Inflammatory macrophage (primary cell): ENCODE results near the gene OLA1.
"Not testable (repeated sequence)": the region's sequence is repeated elsewhere in the genome, so short reads cannot be mapped to it uniquely, and the experiment has no call there.

Experiments
- DNase-seq, 2 donors: peaks; one replicate each; pipeline ENCODE4 v3.0.0-alpha.2; 2020 to 2022
- total RNA-seq, 18 experiments: gene quantifications; one replicate each; lab custom pipeline; 2026; ENCODE audit warnings: mixed read lengths in 6 of 18, inconsistent platforms in 2 of 18; lab: John Stamatoyannopoulos, UW

OLA1 gene
- 39.9 to 78.9 (median 63.4) reads per million in 18 experiments for total RNA-seq

DNA sequence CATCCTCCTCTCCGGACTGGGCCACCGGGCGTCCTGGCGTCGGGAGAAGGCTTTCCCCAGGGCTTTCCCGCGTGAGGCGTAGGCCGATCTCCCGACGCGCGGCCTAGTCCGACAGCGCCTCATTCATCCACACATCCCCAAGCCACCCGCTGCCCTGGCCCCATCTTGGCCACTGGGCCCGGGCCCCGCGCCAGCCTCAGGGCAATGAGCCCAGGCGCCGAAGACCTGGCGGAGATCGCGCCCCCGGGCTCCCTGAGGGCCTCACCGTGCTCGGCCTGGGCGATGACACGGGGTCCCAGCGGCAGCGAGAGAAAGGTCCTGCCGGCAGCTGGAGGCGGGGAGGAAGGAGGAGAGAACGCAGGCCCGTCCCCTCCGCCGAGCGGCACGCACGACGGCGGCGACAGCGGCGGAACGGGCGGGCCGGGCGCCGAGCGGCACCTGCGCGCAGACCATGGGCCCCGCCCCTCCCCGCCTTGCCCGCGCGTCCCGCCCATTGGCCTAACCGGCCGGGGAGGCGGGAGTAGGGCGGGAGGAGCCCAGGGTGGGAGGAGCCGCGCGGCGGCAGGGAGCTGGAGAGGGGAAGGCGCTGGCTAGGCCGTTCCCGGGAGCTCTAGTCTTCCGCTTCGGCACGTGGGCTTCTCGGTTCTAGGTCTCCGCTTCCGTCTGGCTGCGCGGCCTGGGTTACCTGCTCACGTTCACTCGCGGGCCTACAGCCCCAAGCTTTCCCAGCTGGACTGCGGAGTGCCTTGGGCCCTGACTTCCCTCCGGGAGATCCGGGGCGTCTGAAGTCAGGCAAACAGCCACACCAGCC lies at the start of gene OLA1:
OLA1 (minus strand) TSS at position 346 of the 811 bp plus-strand sequence. CDS start 1,717 bp downstream, outside the sequence.
- peak; percentile 96 to 97 for DNase-seq

DNA sequence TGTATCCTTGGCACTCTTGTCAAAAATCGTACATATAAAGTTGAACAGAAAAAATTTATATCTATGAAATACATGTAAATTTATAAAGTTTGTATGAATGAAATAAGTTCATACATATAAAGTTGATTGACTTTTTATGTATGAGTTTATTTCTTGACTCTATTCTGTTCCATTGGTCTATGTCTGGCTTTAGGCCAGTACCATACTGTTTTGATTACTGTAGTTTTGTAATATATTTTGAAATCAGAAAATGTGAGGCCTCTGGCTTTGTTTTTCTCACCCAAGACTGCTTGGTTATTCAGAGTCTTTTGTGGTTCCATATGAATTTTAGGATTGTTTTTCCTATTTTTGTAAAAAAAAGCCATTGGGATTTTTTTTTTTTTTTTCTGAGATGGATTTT lies 44.6 kb upstream of the OLA1 start:
- DNase-seq: no peak

DNA sequence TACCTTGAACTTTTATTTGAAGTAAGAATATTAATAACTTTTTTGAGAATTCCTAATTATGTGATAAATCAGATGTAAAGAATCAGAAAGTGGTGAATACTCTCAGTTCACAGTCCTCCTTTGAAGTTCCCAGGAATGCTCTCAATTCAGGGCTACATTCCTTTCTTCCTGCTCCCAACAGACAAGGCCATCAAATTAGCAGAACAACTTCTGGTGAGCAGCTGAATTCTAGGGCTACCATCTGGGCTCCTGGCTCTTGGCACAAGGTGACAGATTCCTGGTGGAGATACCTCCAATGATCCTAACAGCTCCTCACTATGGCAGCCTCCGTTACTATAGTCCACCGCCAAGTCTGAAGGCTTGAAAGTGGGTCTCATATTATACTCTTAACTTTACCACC lies 37.8 kb upstream of the OLA1 start:
- no peak for DNase-seq

DNA sequence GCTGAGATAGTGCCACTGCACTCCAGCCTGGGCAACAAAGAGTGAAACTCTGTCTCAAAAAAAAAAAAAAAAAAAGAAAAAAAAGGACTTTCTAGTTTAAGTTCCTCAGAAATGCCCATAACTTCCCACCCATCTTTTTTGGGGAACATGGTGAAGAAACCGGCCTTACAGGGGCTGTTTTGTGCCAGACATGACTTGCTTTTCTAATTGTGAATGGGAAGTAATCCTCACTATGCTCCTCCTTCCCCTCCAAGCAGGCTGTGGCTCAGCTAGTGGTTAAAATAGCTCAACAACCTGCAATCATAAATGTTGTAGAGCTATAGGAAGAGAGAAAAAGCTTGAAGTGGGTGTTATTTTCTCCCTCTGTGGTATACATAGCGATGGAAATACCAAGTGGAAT lies 34.1 kb upstream of the OLA1 start:
- DNase-seq: peak; percentile 93

DNA sequence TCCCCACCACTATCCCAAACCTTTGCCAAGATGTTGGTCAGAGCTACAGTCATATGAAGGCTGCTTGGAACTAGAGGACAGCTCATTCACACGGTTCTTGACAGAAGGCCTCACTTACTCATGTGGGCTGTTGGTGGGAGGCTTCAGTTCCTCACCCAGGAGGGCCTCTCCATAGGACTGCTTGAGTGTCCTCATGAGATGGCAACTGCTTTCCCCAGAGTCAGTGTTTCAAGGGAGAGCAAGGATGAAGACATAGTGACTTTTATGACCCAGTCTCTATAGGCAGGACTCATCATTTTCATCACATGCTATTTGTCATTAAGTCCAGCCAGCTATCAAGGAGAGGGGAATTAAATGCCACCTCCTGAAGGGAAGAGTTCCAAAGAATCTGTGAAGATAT lies 33.4 kb upstream of the OLA1 start:
- DNase-seq: peak; percentile 83 to 95

DNA sequence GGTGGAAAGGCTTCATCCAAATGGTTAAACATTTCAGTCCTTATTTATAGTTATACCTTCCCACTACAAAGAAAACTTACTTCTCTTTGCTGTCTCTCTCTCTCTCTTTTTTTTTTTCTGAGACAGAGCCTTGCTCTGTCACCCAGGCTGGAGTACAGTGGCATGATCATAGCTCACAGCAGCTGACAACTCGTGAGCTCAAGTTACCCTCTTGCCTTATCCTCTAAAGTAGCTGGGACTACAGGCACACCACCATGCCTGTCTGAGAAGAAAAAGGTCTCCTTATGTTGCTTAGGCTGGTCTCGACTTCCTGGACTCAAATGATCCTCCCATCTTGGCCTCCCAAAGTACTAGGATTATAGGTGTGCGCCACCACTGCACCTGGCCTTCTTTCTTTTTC lies 32.3 kb upstream of the OLA1 start:
- DNase-seq: peak in 1 of 2 donors; percentile 47

DNA sequence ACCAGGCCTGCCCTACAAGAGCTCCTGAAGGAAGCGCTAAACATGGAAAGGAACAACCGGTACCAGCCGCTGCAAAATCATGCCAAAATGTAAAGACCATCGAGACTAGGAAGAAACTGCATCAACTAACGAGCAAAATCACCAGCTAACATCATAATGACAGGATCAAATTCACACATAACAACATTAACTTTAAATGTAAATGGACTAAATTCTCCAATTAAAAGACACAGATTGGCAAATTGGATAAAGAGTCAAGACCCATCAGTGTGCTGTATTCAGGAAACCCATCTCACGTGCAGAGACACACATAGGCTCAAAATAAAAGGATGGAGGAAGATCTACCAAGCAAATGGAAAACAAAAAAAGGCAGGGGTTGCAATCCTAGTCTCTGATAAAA lies 21.9 kb upstream of the OLA1 start:
- not testable (repeated sequence) for DNase-seq

DNA sequence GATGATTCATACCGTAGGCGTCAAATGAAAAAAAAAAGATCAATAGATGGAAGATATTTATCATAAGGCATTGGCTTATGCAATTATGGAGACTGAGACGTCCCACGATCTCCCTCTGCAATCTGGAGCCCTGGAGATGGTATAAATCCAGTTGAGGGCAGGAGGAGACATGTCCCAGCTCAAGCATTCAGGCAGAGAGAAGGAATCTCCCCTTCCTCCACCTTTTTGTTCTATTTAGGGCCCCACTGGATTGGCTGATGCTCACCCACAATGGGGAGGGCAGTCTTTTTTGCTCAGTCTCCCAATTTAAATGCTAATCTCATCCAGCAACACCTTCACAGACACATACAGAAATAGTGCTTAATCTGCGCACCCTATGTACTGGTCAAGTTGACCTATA lies 18.0 kb upstream of the OLA1 start:
- no peak for DNase-seq

DNA sequence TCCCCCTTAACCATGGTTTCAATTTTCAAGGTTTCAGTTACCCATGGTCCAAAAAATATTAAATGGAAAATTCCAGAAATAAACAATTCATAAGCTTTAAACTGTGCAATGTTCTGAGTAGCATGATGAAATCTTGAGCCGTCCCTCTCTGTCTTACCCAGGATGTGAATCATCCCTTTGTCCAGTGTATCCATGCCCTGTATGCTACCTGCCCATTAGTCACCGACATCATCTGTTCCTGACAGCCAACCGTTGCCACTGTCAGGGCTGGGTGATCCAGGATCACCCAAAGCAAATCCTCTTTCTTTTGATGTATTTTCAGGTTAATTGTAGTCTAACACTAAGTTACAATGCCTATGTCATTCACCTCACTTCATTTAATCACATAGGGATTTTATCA lies 15.7 kb upstream of the OLA1 start:
- DNase-seq: no peak

DNA sequence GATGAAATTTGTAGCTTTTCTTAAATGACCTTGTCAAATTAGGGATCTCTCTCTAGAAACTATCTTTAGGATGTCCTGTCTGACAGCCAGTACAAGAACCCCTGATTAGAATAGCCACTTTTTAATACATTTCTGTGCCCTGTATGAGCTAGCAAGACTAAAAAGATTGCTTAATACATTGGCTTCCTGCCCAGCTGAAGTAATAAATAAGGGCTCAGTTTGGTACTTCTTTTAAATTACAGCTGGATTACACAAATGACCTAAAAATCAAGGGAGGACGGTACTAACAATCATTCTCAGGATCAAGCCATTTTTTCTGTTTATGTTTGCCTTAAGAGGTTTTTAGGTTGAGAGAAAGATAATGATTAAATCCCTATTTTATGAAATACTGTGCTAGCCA lies 11.6 kb upstream of the OLA1 start:
- DNase-seq: peak; percentile 50 to 81

DNA sequence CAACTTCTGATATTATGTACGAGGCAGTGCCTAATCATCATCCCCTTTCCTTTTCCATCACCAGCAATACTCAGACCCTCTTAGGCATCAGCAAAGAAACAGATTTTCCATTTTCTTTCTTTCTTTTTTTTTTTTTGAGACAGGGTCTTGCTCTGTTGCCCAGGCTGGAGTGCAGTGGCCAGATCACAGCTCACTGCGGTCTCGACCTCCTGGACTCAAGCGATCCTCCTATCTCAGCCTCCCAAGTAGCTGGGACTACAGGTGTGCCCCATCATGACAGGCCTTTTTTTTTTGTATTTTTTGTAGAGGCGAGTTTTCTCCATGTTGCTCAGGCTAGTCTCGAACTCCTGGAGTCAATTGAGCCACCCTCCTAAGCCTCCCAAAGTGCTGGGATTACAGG lies 5.9 kb upstream of the OLA1 start:
- DNase-seq: no peak

DNA sequence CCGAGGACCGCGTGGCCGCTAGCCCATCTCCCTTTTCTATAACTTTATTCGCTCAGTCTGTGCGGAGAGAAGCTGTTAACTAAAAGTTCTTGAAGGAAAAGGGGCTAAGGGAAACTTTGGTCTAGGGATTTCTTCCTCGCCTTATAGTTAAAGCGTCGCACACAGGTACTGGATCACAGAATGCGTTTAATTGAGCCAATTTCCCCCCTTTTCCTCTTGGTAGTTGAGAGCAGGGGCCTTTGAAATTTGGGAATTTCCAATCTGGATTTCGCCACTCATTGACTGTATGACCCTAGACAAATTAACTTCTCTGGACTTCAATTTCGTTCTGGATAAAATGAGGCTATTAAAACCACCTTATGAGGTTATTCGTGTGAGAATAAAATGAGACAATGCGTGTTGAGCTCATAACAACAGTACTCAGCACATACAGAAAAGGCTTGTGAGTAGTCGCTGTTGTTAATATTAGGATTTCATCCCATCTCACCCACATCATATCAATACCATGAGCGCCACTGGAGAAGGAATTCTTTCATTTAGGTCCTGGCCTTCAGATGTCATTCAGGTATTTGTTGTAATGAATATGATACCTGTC lies 763 bp upstream of the OLA1 start:
- DNase-seq: no peak

DNA sequence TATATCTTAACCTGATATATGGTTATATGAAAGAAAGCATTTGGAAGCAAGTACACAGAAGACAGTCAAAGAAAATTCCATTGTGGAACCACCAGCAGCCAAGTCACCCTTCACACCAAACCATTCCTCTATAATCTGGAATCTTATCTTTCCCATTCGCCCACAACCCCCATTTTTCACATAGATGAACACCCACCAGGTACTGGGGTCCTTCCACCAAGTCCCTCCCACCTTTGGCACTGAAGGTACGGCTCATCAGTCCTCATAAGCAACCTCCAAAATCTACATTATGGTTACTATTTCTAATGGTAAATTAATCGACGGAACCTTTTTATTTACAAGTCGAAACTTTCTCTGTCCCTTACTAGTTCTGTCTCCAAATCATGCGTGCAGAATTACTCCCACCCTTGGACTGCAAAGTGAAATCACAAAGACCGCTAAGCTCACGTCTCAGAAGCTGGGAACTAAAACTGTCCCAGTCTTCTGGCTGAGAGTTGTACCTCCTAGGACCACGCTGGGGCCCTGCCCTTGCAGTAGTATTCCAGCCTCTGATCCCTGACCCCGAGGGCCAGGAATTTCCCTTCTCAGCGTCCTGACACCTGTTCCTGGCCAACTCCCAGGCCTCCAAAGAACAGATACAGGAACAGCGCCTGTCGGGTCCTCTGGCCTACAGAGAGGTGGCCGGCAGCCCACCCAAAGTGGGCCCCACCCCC lies 702 bp downstream of the OLA1 start:
- no peak for DNase-seq

DNA sequence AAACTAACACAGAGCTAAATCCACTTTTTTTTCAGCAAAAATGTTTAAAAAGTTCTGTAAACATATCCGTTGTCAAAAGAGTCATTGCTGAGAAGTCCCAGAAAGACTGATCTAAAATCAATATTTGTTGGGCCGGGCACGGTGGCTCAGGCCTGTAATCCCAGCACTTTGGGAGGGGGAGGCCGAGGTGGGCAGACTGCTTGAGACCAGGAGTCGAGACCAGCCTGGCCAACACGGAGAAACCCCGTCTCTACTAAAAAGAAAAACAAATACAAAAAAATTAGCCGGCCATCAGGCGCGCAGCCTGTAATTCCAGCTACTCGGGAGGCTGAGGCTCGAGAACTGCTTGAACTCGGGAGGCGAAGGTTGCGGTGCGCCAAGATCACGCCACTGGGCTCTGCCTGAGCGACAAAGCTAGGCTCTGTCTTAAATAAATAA lies 1.4 kb downstream of the OLA1 start:
- no peak for DNase-seq

DNA sequence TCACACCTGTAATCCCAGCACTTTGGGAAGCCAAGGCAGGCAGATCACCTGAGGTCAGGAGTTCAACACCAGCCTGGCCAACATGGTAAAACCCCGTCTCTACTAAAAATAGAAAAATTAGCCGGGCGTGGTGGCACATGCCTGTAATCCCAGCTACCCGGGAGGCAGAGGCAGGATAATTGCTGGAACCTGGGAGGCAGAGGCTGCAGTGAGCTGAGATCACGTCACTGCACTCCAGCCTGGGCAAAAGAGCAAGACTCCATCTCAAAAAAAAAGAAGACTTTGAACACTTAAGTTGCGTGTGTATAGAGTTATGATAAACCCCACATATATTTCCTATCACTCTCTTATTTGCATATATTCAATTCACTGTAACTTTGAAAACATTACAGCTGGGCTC lies 2.7 kb downstream of the OLA1 start:
- DNase-seq: not testable (repeated sequence)

DNA sequence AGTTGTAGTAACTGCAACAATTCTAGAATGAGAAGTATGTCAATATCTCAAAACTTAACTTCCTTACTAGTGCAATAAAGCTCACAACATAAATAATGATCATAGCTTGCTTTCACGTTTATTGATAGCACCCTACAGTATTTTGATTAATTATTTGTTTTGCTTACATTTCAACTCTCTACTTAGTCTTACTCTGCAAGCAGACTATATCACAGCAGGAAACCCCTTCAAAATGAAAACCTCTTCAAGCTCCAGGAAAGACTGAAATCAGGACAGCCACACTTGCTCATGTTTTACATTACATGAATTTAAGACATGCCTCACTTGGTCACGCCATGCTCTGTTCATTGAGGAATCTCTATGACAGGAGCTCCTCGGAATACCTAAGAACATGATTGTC lies 3.3 kb downstream of the OLA1 start:
- DNase-seq: no peak

DNA sequence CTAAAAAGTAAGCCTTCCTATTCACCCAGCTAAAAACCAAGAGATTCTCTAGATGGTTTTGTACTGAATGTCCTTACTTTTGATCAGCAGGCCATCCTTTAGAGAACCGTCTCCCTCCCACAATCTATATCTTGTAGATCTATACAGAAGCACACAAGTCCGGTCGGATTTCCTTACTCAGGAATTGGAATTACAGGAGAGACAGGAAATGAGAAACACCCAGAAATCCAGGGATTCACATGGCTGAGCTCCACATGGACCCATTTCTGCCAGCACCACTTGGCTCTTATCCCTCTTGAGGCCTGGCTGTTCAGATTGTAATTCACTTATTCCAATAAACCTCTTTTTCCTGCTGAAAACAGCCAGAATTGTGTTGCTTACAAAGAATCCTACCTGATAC lies 4.5 kb downstream of the OLA1 start:
- DNase-seq: no peak

DNA sequence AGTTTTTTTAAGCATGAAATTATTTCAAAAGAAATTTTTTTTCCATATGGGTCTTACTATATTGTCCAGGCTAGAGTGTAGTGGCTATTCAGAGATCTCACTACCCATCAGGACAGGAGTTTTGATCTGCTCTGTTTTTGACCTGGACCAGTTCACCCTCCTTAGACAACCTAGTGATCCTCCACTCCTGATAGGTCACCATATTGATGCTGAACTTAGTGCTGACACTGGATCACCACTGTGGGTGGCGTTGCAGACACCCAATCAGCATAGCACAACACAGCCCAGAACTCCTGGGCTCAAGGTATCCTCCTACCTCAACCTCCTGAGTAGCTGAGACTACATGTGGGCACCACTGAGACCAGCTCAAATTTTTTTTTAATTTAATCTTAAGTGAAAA lies 8.2 kb downstream of the OLA1 start:
- no peak for DNase-seq

DNA sequence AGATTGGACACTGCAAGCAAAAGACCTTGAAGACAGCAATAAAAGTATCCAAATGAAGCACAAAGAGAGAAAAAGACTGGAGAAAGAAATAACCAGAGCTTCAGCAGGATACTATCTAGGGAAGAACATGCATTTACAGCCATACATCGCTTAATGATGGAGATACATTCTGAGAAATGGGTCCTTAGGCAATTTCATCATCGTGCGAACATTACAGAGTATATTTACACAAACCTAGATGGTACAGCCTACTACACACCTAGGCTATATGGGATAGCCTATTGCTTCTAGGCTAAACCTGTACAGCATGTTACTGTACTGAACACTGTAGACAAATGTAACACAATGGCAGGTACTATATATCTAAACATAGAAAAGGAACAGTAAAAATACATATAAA lies 11.9 kb downstream of the OLA1 start:
- no peak for DNase-seq

DNA sequence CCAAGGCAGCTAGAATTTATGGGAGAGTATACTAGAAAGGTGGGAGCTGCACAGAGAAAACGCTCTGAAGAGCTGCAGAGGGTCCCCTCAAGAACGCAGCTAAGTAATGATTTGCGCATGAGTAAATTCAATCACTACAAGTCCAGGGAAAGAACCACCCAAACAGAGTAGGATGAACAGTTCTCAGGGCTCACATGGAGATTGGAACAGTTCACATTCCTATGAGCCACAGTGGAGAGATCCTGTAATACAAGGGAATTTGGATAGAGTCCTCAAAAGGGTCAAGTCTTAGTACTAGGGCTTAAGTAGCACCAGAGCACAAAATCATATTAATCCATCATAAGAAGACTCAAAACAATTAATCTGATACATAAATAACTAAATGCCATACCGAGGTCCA lies 12.7 kb downstream of the OLA1 start:
- no peak for DNase-seq

DNA sequence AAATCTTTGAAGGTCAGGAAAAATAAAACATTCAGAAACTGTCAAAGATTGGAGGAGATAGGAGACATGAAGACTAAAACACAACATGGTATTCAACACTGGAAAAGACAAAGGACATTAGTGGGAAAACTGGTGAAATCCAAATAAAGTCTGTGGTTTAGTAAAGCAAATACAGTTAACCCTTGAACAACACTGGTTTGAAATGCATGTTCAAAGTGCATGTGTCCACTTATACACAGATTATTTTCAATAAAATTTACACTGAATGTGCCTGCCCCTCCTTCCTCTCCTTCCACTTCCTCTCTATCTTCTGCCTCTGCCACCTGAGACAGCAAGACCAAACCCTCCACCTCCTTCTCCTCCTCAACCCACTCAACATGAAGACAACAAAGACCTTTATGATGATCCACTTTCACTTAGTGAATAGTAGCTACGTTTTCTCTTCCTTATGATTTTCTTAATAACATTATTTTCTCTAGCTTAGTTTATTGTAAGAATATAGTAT lies 14.5 kb downstream of the OLA1 start:
- no peak for DNase-seq

DNA sequence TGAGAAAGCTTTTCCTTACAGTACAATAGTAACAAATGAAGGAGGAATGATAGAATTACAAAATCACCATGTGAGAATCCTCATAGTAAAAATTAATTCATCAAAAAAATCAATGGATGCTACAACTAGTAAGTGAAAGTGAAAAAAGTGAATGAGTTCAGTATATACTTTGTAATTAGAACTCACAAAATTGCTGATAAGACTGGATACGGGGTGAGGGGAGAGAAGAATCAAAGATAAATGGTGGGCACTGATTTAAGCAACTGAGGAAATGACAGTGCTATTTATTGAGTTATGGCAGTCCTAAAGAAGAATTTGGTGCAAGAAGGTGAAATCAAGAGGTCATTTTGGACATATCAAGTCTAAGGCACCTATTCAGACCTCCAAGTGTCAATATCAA lies 20.6 kb downstream of the OLA1 start:
- DNase-seq: no peak

DNA sequence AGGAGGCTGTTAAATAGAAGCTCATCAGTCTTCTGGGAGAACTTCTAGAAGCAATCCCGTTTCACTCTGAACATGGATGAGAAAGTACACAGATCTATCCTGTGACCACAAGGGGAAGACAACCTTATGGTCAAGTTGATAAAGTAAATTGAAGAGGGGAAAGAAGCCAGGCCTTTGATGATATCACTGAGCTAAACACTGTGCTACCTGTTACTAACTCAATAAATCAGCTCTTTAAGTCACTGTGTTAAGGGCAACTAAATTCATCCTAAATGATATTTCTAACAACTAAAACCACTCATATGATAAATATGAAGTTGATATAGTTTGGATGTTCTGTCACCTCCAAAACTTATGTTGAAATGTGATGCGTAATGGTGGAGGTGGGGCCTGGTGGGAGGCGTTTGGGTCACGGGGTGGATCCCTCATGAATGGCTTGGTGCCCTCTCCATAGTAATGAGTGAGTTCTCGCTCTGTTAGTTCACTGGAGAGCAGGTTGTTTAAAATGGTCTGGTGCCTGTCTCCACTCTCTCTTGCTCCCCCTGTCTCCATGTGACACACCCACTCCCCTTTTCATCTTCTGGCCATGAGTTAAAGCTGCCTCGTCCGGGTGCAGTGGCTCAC lies 23.6 kb downstream of the OLA1 start:
- DNase-seq: no peak
